ENCODE data around the gene CHST14. TPM values are rescaled to one million over a fixed set of nuclear protein-coding genes. Genes with fewer than 3 reads are reported as not detected.

The CHST14 gene
- total RNA-seq, 1 experiment from 2014 or later: 11.5 TPM

GRCh38 chr15:40501487-40501886 lies 30.7 kb downstream of the CHST14 start:
- Mint-ChIP-seq H3K4me3 (ENCODE audit: low read depth, unreplicated experiment) (no peak overlapping the region), H3K27ac (ENCODE audit: unreplicated experiment) (no peak overlapping the region), H3K36me3 (ENCODE audit: insufficient read depth, unreplicated experiment) (no peaks in the 10 kb centered on the region), H3K9me3 (ENCODE audit: low read depth, unreplicated experiment) (no peaks in the 10 kb centered on the region), H3K4me1 (ENCODE audit: low read depth, unreplicated experiment) (no peaks in the 10 kb centered on the region), H3K27me3 (ENCODE audit: unreplicated experiment) (peaks cover 12% of the 10 kb centered on the region)
- BruUV-seq (replicated peaks): no TSS peak
- intact Hi-C loops (cut with micrococcal nuclease; ENCODE audit: unreplicated experiment): no loop called here
- CTCF ChIA-PET: no interaction called here
- DNase-seq: no peak
- TF ChIP-seq, protein P1, sequence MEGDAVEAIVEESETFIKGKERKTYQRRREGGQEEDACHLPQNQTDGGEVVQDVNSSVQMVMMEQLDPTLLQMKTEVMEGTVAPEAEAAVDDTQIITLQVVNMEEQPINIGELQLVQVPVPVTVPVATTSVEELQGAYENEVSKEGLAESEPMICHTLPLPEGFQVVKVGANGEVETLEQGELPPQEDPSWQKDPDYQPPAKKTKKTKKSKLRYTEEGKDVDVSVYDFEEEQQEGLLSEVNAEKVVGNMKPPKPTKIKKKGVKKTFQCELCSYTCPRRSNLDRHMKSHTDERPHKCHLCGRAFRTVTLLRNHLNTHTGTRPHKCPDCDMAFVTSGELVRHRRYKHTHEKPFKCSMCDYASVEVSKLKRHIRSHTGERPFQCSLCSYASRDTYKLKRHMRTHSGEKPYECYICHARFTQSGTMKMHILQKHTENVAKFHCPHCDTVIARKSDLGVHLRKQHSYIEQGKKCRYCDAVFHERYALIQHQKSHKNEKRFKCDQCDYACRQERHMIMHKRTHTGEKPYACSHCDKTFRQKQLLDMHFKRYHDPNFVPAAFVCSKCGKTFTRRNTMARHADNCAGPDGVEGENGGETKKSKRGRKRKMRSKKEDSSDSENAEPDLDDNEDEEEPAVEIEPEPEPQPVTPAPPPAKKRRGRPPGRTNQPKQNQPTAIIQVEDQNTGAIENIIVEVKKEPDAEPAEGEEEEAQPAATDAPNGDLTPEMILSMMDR (IDR thresholded peaks at IDR 0.05; ENCODE audit: unreplicated experiment): no peak

DNA sequence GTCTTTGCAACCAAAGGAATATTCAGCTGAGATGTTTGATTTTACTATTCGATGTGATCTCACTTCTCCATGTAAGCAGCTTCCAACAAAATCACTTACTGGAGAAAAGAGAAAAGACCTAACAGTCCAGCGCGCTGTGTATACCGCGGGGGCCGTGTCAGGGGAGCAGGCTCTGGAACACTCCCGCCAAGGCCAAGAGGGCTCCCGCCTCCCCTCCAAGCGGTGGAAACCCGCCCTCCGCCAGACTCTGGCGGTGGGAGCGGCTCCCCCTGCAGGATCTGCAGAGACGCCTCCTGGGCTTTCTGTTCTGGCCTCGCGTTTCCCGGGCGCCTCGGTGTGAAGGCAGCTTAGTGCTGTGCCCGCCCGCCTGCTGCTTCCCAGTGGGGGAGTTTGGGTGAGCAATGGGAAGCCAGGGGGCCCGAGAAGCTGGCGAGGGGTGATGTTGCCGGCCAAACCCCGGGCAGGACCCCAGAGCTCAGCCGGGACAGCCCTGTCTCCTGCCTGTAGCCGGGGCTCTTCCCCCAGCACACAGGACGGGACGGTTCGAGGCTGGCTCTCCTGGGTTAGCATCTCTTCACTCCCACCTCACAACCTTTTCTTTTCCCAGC lies 36.3 kb downstream of the CHST14 start:
- CTCF ChIA-PET: interaction anchor here (1.3 kb wide), 1 partner anchor 58 kb away, joined by 4 read pairs; the partner anchor contains the start of gene CCDC32
- Mint-ChIP-seq H3K36me3 (ENCODE audit: insufficient read depth, unreplicated experiment) (peaks cover 7% of the 10 kb centered on the region), H3K27ac (ENCODE audit: unreplicated experiment) (no peak overlapping the region), H3K4me1 (ENCODE audit: low read depth, unreplicated experiment) (peaks cover 17% of the 10 kb centered on the region), H3K27me3 (ENCODE audit: unreplicated experiment) (no peaks in the 10 kb centered on the region), H3K9me3 (ENCODE audit: low read depth, unreplicated experiment) (no peaks in the 10 kb centered on the region), H3K4me3 (ENCODE audit: low read depth, unreplicated experiment) (no peak overlapping the region)
- TF ChIP-seq, protein P1 (IDR thresholded peaks at IDR 0.05; ENCODE audit: unreplicated experiment): no peak
- BruUV-seq (replicated peaks): no TSS peak
- intact Hi-C loops (cut with micrococcal nuclease; ENCODE audit: unreplicated experiment): no loop called here
- DNase-seq: peak; percentile 74

DNA sequence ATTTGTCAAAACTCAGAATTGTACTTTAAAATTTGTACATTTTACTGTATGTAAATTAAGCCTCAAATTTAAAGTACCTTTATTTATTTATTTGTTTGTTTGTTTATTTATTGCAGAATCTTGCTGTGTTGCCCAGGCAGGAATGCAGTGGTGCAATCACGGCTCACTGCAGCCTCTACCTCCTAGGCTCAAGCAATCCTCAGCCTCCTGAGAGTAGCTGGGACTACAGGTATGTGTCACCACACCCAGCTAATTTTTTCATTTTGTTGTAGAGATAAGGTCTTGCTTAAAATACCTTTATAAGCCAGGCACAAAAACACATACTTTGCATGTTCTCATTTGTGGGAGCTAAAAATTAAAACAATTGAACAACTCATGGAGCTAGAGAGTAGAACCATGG lies 37.4 kb downstream of the CHST14 start:
- no peak overlapping the region for H3K27ac Mint-ChIP-seq (ENCODE audit: unreplicated experiment)
- no peak for DNase-seq
- intact Hi-C loops (cut with micrococcal nuclease; ENCODE audit: unreplicated experiment): no loop called here
- TF ChIP-seq, protein P1 (IDR thresholded peaks at IDR 0.05; ENCODE audit: unreplicated experiment): no peak
- CTCF ChIA-PET: no interaction called here
- H3K4me1 Mint-ChIP-seq (ENCODE audit: low read depth, unreplicated experiment): peaks cover 25% of the 10 kb centered on the region
- H3K4me3 Mint-ChIP-seq (ENCODE audit: low read depth, unreplicated experiment): no peak overlapping the region
- no TSS peak for BruUV-seq (replicated peaks)
- H3K9me3 Mint-ChIP-seq (ENCODE audit: low read depth, unreplicated experiment): no peaks in the 10 kb centered on the region
- H3K36me3 Mint-ChIP-seq (ENCODE audit: insufficient read depth, unreplicated experiment): peaks cover 9% of the 10 kb centered on the region
- no peaks in the 10 kb centered on the region for H3K27me3 Mint-ChIP-seq (ENCODE audit: unreplicated experiment)

DNA sequence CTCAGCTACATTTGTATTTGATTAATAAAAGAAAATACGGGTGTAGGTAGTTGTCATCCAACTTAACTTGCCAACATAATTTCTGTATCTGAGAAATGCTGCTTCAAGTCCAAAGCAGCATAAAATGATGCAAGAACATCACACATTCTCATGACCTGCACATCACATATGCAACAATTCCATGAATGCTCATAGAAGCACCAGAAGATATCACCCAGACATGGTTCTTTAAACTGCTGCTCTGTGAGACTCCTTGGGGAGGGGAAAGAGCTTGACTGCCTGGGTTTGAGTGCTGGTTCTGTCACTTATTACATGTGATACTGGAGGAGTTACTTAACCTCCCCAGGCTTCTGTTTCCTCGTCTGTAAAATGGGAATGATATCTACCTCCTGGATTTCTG lies 39.4 kb downstream of the CHST14 start:
- BruUV-seq (replicated peaks): no TSS peak
- Mint-ChIP-seq H3K9me3 (ENCODE audit: low read depth, unreplicated experiment) (no peaks in the 10 kb centered on the region), H3K4me1 (ENCODE audit: low read depth, unreplicated experiment) (peaks cover 25% of the 10 kb centered on the region), H3K36me3 (ENCODE audit: insufficient read depth, unreplicated experiment) (peaks cover 9% of the 10 kb centered on the region), H3K4me3 (ENCODE audit: low read depth, unreplicated experiment) (no peak overlapping the region), H3K27ac (ENCODE audit: unreplicated experiment) (no peak overlapping the region), H3K27me3 (ENCODE audit: unreplicated experiment) (no peaks in the 10 kb centered on the region)
- intact Hi-C loops (cut with micrococcal nuclease; ENCODE audit: unreplicated experiment): no loop called here
- CTCF ChIA-PET: no interaction called here
- no peak for DNase-seq
- TF ChIP-seq, protein P1 (IDR thresholded peaks at IDR 0.05; ENCODE audit: unreplicated experiment): no peak
